GM08714 (cell line): Measurements from ENCODE around the gene NYNRIN.
A peak's percentile ranks its signal among the peaks of the same experiment; 100 is the strongest.

Experiments used
- H3K4me3 ChIP-seq: fragments of 200-500 bp; sonication (Bioruptor generic); 2 replicates; pipeline ENCODE4 v1.5.1; 2014; ENCODE audit warnings: mild to moderate bottlenecking, low read length, inconsistent platforms
- ZNF274 ChIP-seq: IDR thresholded peaks from 2 replicates; pipeline ENCODE4 v1.6.1; 2012; ENCODE audit warnings: mild to moderate bottlenecking, low read depth, low read length

The NYNRIN gene

GRCh38 chr14:24426150-24426911 is 27.5 kb downstream of the NYNRIN start:
- no peak overlapping the region for H3K4me3 ChIP-seq
- TF ChIP-seq ZNF274 = no peak

GRCh38 chr14:24426912-24427536 is 28.2 kb downstream of the NYNRIN start:
- no peak for TF ChIP-seq ZNF274
- H3K4me3 ChIP-seq = no peak overlapping the region

GRCh38 chr14:24427537-24428508 is 29.0 kb downstream of the NYNRIN start:
- H3K4me3 ChIP-seq = no peak overlapping the region
- no peak for TF ChIP-seq ZNF274

GRCh38 chr14:24428628-24429394 is 30.0 kb downstream of the NYNRIN start:
- no peak for TF ChIP-seq ZNF274
- H3K4me3 ChIP-seq = peak overlapping the region; percentile 89; the same call in 1 of the 2 replicates

- TF ChIP-seq ZNF274 = no peak
- peak within 1 kb of the TSS; percentile 89 for H3K4me3 ChIP-seq
Measured at GRCh38 chr14:24429395-24430142, 30.8 kb downstream of the NYNRIN start, which contains the start of the genes CBLN3 and KHNYN. Gene CBLN3 (minus strand): TSS chr14:24429668. CDS start chr14:24429054, 614 bp downstream. Gene KHNYN (plus strand): TSS chr14:24429954. CDS start chr14:24430731, 777 bp downstream.

GRCh38 chr14:24430143-24430681 is 31.4 kb downstream of the NYNRIN start:
- TF ChIP-seq ZNF274 = no peak
- H3K4me3 ChIP-seq = peak overlapping the region; percentile 89

- TF ChIP-seq ZNF274 = no peak
- peak overlapping the region; percentile 89 for H3K4me3 ChIP-seq
Measured at GRCh38 chr14:24430682-24431568, 32.1 kb downstream of the NYNRIN start.

- TF ChIP-seq ZNF274 = no peak
- H3K4me3 ChIP-seq = peak overlapping the region; percentile 89; the same call in 1 of the 2 replicates
Measured at GRCh38 chr14:24431569-24432258, 32.9 kb downstream of the NYNRIN start.

- TF ChIP-seq ZNF274 = no peak
- H3K4me3 ChIP-seq = no peak overlapping the region
Measured at GRCh38 chr14:24432259-24433131, 33.7 kb downstream of the NYNRIN start.

GRCh38 chr14:24434036-24434435 is 35.2 kb downstream of the NYNRIN start:
- H3K4me3 ChIP-seq = no peak overlapping the region
- no peak for TF ChIP-seq ZNF274

- TF ChIP-seq ZNF274 = no peak
- no peak overlapping the region for H3K4me3 ChIP-seq
Measured at GRCh38 chr14:24434676-24435075, 35.9 kb downstream of the NYNRIN start.
